H9 (cell line): ENCODE data around the gene TRAPPC4. TPM values are rescaled to one million over a fixed set of nuclear protein-coding genes. Genes with fewer than 3 reads are reported as not detected.
A peak's percentile ranks its signal among the peaks of the same experiment; 100 is the strongest.

ENCODE experiments used
- DNase-seq: peaks from one replicate; pipeline ENCODE4 v3.0.0-alpha.2; 2017
- H2AFZ ChIP-seq: one replicate; pipeline ENCODE4 v1.6.1; 2013; ENCODE audit warnings: mild to moderate bottlenecking, low read length, control low read depth, moderate library complexity
- H2AK5ac ChIP-seq: 2 replicates; pipeline ENCODE4 v1.6.1; 2013; ENCODE audit warnings: low read length, control low read depth, mixed read lengths; ENCODE audit not compliant: insufficient read length
- H2BK120ac ChIP-seq: one replicate; pipeline ENCODE4 v1.6.1; 2013; ENCODE audit warnings: low read depth, mild to moderate bottlenecking, low read length, control low read depth, inconsistent platforms; ENCODE audit not compliant: poor library complexity, severe bottlenecking
- H2BK12ac ChIP-seq: 2 replicates; pipeline ENCODE4 v1.6.1; 2013; ENCODE audit warnings: low read length, control low read depth, mixed read lengths, low read depth; ENCODE audit not compliant: insufficient read length
- H2BK15ac ChIP-seq: 2 replicates; pipeline ENCODE4 v1.6.1; 2013; ENCODE audit warnings: low read depth, low read length, control low read depth
- H2BK20ac ChIP-seq: one replicate; pipeline ENCODE4 v1.6.1; 2013; ENCODE audit warnings: low read depth, mild to moderate bottlenecking, low read length, control low read depth, inconsistent platforms; ENCODE audit not compliant: poor library complexity, severe bottlenecking
- H2BK5ac ChIP-seq: 2 replicates; pipeline ENCODE4 v1.6.1; 2013; ENCODE audit warnings: low read length, control low read depth, mixed read lengths; ENCODE audit not compliant: insufficient read length
- H3K14ac ChIP-seq: 2 replicates; pipeline ENCODE4 v1.6.1; 2013; ENCODE audit warnings: low read length, control low read depth; ENCODE audit not compliant: insufficient read depth
- H3K18ac ChIP-seq: 2 replicates; pipeline ENCODE4 v1.6.1; 2013; ENCODE audit warnings: low read depth, mild to moderate bottlenecking, mixed read lengths, low read length, control low read depth; ENCODE audit not compliant: insufficient read length
- H3K23ac ChIP-seq: 2 replicates; pipeline ENCODE4 v1.6.1; 2013; ENCODE audit warnings: low read length, control low read depth, mixed read lengths, low read depth; ENCODE audit not compliant: insufficient read length
- H3K23me2 ChIP-seq: 2 replicates; pipeline ENCODE4 v1.6.1; 2013; ENCODE audit warnings: low read depth, mild to moderate bottlenecking, mixed read lengths, low read length, control low read depth; ENCODE audit not compliant: insufficient read length, poor library complexity, severe bottlenecking
- H3K27ac ChIP-seq: 2 replicates; pipeline ENCODE4 v1.5.1; 2013; ENCODE audit warnings: low read length, control low read depth, mixed read lengths, low read depth; ENCODE audit not compliant: insufficient read length
- H3K27me3 ChIP-seq: 2 replicates; pipeline ENCODE4 v1.6.1; 2013; ENCODE audit warnings: low read length, control low read depth, inconsistent platforms; ENCODE audit not compliant: insufficient read depth
- H3K4ac ChIP-seq: 2 replicates; pipeline ENCODE4 v1.6.1; 2013; ENCODE audit warnings: low read depth, mild to moderate bottlenecking, control low read depth, inconsistent platforms, low read length, moderate library complexity
- H3K4me1 ChIP-seq: 2 replicates; pipeline ENCODE4 v1.6.1; 2013; ENCODE audit warnings: low read length, control low read depth, inconsistent platforms; ENCODE audit not compliant: insufficient read depth
- H3K4me2 ChIP-seq: 2 replicates; pipeline ENCODE4 v1.6.1; 2013; ENCODE audit warnings: low read length, control low read depth, mixed read lengths; ENCODE audit not compliant: insufficient read length, insufficient read depth
- H3K56ac ChIP-seq: 2 replicates; pipeline ENCODE4 v1.6.1; 2013; ENCODE audit warnings: low read depth, mild to moderate bottlenecking, mixed read lengths, low read length, control low read depth; ENCODE audit not compliant: insufficient read length
- H3K79me1 ChIP-seq: 2 replicates; pipeline ENCODE4 v1.6.1; 2013; ENCODE audit warnings: low read depth, mild to moderate bottlenecking, moderate library complexity, low read length, control low read depth, inconsistent platforms; ENCODE audit not compliant: insufficient read depth, poor library complexity, severe bottlenecking
- H3K79me2 ChIP-seq: 2 replicates; pipeline ENCODE4 v1.6.1; 2013; ENCODE audit warnings: low read length, control low read depth, inconsistent platforms; ENCODE audit not compliant: insufficient read depth
- H3K9ac ChIP-seq: 2 replicates; pipeline ENCODE4 v1.6.1; 2013; ENCODE audit warnings: low read length, control low read depth, mixed read lengths; ENCODE audit not compliant: insufficient read length; ENCODE audit errors: extremely low read depth
- H3K9me3 ChIP-seq: one replicate; pipeline ENCODE4 v1.6.1; 2013; ENCODE audit warnings: low read depth, low read length, inconsistent platforms; ENCODE audit not compliant: control insufficient read depth
- H3T11ph ChIP-seq: one replicate; pipeline ENCODE4 v1.6.1; 2013; ENCODE audit warnings: mild to moderate bottlenecking, low read length, control low read depth, inconsistent platforms
- H4K20me1 ChIP-seq: one replicate; pipeline ENCODE4 v1.6.1; 2013; ENCODE audit not compliant: control insufficient read depth, insufficient read length, insufficient read depth
- H4K5ac ChIP-seq: 2 replicates; pipeline ENCODE4 v1.6.1; 2013; ENCODE audit warnings: low read depth, mild to moderate bottlenecking, mixed read lengths, low read length, control low read depth; ENCODE audit not compliant: insufficient read length
- H4K8ac ChIP-seq: replicated peaks from 2 replicates; pipeline ENCODE4 v1.6.1; 2013; ENCODE audit warnings: low read length, control low read depth, mixed read lengths, low read depth; ENCODE audit not compliant: insufficient read length
- H4K91ac ChIP-seq: 2 replicates; pipeline ENCODE4 v1.6.1; 2013; ENCODE audit warnings: low read depth, mild to moderate bottlenecking, moderate library complexity, mixed read lengths, low read length, control low read depth; ENCODE audit not compliant: insufficient read length
- H3K27ac Mint-ChIP-seq, 3 experiments: 2 replicates in 2 of 3; 3 replicates in 1 of 3; pipeline ENCODE4 v1.8.0; 2020 to 2021; ENCODE audit warnings: mixed read lengths in 3 of 3, mild to moderate bottlenecking in 1 of 3, moderate library complexity in 1 of 3
- H3K27me3 Mint-ChIP-seq: 2 replicates; pipeline ENCODE4 v1.8.0; 2021; ENCODE audit warnings: low read depth, mild to moderate bottlenecking, moderate library complexity, mixed read lengths
- H3K36me3 Mint-ChIP-seq, 3 experiments: 2 replicates in 2 of 3; 3 replicates in 1 of 3; pipeline ENCODE4 v1.8.0; 2020 to 2021; ENCODE audit warnings: low read depth in 3 of 3, mixed read lengths in 3 of 3; ENCODE audit not compliant: insufficient read depth in 1 of 3
- H3K4me1 Mint-ChIP-seq, 2 experiments: 2 replicates each; pipeline ENCODE4 v1.8.0; 2020; ENCODE audit warnings: mixed read lengths in 2 of 2
- H3K4me3 Mint-ChIP-seq, 2 experiments: 2 replicates in 1 of 2; 3 replicates in 1 of 2; pipeline ENCODE4 v1.8.0; 2020 to 2021; ENCODE audit warnings: mild to moderate bottlenecking in 2 of 2, mixed read lengths in 2 of 2, moderate library complexity in 1 of 2
- H3K9me3 Mint-ChIP-seq, 2 experiments: 2 replicates in 1 of 2; 3 replicates in 1 of 2; pipeline ENCODE4 v1.8.0; 2020; ENCODE audit warnings: mild to moderate bottlenecking in 2 of 2, mixed read lengths in 2 of 2, moderate library complexity in 1 of 2
- WGBS: extraction: QIAGEN DNeasy Blood & Tissue Kit; methylation state at CpG from one replicate; pipeline ENCODE4 v1.1.7; 2013; ENCODE audit warnings: missing lambda C conversion rate, low lambda C conversion rate, mixed read lengths; ENCODE audit not compliant: insufficient read length; ENCODE audit errors: extremely low coverage; 5-methylcytosine and 5-hydroxymethylcytosine counted together
- total RNA-seq: library from RNA; stranded (reverse); gene quantifications from 2 replicates; pipeline ENCODE4 v1.2.1, GENCODE V29; 2021
- TF ChIP-seq, protein P1 (sequence below): fragments of 200-600 bp; sonication (generic); conservative IDR thresholded peaks from 3 replicates; pipeline ENCODE4 v1.8.0; 2021; ENCODE audit warnings: antibody characterized with exemption, mild to moderate bottlenecking

Gene TRAPPC4
- total RNA-seq, 1 experiment from 2014 or later, result 82.8 TPM

DNA sequence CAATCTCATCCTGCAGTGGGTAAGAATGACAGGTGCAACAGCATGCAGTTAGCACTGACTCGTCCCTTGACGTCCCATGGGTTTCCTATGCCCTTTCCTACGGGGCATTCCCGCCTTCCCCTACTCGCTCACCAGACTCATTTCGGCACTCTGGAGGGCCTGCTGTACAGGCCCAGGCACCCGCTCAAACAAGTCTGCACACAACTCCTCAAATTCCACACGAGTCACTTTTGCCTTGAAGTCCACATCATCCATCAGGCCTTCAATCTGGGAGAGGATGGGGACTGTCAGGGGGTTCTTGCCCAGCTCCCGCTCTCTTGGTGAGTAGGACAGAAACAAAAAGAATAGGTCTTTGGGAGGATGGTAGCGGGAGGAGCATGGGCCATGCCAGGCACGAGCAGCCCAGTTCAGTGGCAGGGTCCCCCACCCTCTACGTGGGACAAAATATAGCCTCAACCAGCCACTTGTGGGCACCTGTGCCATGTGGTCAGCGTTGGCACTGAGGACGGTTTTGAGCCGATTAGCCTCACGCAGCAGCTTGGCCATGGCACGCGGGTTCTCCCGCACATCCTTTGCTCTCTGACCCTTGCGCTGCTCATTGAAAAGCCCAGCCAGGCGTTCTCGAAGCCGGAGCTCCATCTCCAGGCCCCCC, 33.7 kb downstream of the TRAPPC4 start:
- DNase-seq, result no peak
- Histone ChIP-seq H2BK5ac (no peak overlapping the region), H3K4ac (no peak overlapping the region), H4K20me1 (no peaks in the 10 kb centered on the region), H3K9me3 (no peaks in the 10 kb centered on the region), H2BK20ac (no peak overlapping the region), H3K79me1 (peaks cover 13% of the 10 kb centered on the region), H3K79me2 (peaks cover 10% of the 10 kb centered on the region), H2AFZ (no peak overlapping the region), H3K4me2 (no peak overlapping the region), H4K5ac (no peak overlapping the region), H4K8ac (no peak overlapping the region), H3K18ac (no peak overlapping the region), H3K14ac (no peak overlapping the region), H2BK12ac (no peak overlapping the region), H3K56ac (no peak overlapping the region), H3K23me2 (peaks cover 6% of the 10 kb centered on the region), H2BK15ac (no peak overlapping the region), H3K23ac (no peak overlapping the region), H3K4me1 (no peaks in the 10 kb centered on the region; the same call in 1 of the 2 replicates), H3K27me3 (0 out of 2 replicates have a peak, but pooled peaks cover 3% of the 10 kb centered on the region), H3T11ph (no peak overlapping the region), H2AK5ac (no peak overlapping the region), H4K91ac (no peak overlapping the region), H2BK120ac (no peak overlapping the region), H3K27ac (no peak overlapping the region), H3K9ac (no peak overlapping the region)
- H3K27ac Mint-ChIP-seq, result no peak overlapping the region
- H3K36me3 Mint-ChIP-seq, result peaks cover 78 to 89% (median 83%) of the 10 kb centered on the region in 3 experiments
- peak overlapping the region in 1 of 2 experiments; percentile 24; a peak in 1 of 5 replicates for H3K4me3 Mint-ChIP-seq
- no peaks in the 10 kb centered on the region for H3K9me3 Mint-ChIP-seq
- no peaks in the 10 kb centered on the region for H3K27me3 Mint-ChIP-seq
- TF ChIP-seq, protein P1, sequence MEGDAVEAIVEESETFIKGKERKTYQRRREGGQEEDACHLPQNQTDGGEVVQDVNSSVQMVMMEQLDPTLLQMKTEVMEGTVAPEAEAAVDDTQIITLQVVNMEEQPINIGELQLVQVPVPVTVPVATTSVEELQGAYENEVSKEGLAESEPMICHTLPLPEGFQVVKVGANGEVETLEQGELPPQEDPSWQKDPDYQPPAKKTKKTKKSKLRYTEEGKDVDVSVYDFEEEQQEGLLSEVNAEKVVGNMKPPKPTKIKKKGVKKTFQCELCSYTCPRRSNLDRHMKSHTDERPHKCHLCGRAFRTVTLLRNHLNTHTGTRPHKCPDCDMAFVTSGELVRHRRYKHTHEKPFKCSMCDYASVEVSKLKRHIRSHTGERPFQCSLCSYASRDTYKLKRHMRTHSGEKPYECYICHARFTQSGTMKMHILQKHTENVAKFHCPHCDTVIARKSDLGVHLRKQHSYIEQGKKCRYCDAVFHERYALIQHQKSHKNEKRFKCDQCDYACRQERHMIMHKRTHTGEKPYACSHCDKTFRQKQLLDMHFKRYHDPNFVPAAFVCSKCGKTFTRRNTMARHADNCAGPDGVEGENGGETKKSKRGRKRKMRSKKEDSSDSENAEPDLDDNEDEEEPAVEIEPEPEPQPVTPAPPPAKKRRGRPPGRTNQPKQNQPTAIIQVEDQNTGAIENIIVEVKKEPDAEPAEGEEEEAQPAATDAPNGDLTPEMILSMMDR, result no peak
- WGBS, result no CpG with 5 or more reads among the region's 23 CpGs
- H3K4me1 Mint-ChIP-seq, result peaks cover 8 to 12% of the 10 kb centered on the region in 2 experiments
